ENCODE data around the gene TMEM115. TPM values are rescaled to one million over a fixed set of nuclear protein-coding genes. Genes with fewer than 3 reads are reported as not detected.

Gene TMEM115
- total RNA-seq, 1 experiment from 2014 or later: 56.6 TPM

DNA sequence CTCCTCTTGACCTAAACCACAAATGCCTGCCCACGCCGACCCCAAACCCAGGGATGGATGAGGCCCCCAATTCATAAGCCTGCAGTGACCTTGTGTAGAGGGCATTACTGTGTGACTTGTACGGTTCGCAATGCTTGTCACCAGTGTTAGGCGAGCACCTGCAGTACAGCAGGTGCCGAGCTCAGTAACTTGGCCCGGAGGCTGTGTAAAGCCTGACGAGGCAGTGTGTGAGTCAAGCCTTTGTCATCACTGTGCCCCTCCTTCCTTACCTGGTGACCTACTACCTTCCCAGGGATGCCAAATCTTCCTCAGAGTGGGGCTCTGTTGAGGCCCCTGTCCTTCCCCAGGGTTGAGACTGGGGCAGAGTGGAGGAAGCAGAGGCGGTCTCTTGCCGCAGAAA, 37.2 kb upstream of the TMEM115 start:
- POLR2A ChIA-PET (ENCODE audit: unreplicated experiment): interaction anchor here (0.6 kb wide), 1 partner anchor 1957 kb away, joined by 4 read pairs; the partner anchor contains the start of gene CCDC51
- TF ChIP-seq EZH2 (IDR thresholded peaks at IDR 0.05; ENCODE audit: low read length, unreplicated experiment) (no peak), EZH2phosphoT487 (IDR thresholded peaks at IDR 0.05; ENCODE audit: borderline replicate concordance, low read length) (no peak)
- TF ChIP-seq, protein P1, sequence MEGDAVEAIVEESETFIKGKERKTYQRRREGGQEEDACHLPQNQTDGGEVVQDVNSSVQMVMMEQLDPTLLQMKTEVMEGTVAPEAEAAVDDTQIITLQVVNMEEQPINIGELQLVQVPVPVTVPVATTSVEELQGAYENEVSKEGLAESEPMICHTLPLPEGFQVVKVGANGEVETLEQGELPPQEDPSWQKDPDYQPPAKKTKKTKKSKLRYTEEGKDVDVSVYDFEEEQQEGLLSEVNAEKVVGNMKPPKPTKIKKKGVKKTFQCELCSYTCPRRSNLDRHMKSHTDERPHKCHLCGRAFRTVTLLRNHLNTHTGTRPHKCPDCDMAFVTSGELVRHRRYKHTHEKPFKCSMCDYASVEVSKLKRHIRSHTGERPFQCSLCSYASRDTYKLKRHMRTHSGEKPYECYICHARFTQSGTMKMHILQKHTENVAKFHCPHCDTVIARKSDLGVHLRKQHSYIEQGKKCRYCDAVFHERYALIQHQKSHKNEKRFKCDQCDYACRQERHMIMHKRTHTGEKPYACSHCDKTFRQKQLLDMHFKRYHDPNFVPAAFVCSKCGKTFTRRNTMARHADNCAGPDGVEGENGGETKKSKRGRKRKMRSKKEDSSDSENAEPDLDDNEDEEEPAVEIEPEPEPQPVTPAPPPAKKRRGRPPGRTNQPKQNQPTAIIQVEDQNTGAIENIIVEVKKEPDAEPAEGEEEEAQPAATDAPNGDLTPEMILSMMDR (conservative IDR thresholded peaks at IDR 0.05; ENCODE audit: low read depth, low read length): no peak
- BruUV-seq (replicated peaks): no TSS peak
- H2AFZ ChIP-seq (ENCODE audit: low read length): no peak overlapping the region
- no peaks in the 10 kb centered on the region for H3K79me2 ChIP-seq (ENCODE audit: low read length)
- H3K27ac ChIP-seq (ENCODE audit: low read length): no peak overlapping the region
- no peak overlapping the region for H3K4me2 ChIP-seq (ENCODE audit: low read length)
- no peaks in the 10 kb centered on the region for H3K9me3 ChIP-seq (ENCODE audit: low read length)
- DNase-seq (peak; percentile 94), ATAC-seq (peak; percentile 94)
- no peak overlapping the region for H3K9ac ChIP-seq (ENCODE audit: low read length)
- no peaks in the 10 kb centered on the region for H3K27me3 ChIP-seq (ENCODE audit: low read length)
- no peak overlapping the region for H3K4me3 ChIP-seq (ENCODE audit: low read length)
- H4K20me1 ChIP-seq (ENCODE audit: low read length): no peaks in the 10 kb centered on the region
- no peaks in the 10 kb centered on the region for H3K36me3 ChIP-seq (ENCODE audit: low read depth, low read length)
- no peaks in the 10 kb centered on the region for H3K9me2 ChIP-seq (replicated peaks; ENCODE audit: low read length)
- peaks cover 11% of the 10 kb centered on the region for H3K4me1 ChIP-seq (ENCODE audit: insufficient read depth, low read length)
- intact Hi-C loops (cut with micrococcal nuclease): no loop called here
- no peaks in the 10 kb centered on the region for H3F3A ChIP-seq (ENCODE audit: low read length, unreplicated experiment)
- CTCF ChIA-PET: interaction anchor here (0.6 kb wide), 1 partner anchor 40 kb away, joined by 3 read pairs; no protein-coding TSS in a partner anchor

DNA sequence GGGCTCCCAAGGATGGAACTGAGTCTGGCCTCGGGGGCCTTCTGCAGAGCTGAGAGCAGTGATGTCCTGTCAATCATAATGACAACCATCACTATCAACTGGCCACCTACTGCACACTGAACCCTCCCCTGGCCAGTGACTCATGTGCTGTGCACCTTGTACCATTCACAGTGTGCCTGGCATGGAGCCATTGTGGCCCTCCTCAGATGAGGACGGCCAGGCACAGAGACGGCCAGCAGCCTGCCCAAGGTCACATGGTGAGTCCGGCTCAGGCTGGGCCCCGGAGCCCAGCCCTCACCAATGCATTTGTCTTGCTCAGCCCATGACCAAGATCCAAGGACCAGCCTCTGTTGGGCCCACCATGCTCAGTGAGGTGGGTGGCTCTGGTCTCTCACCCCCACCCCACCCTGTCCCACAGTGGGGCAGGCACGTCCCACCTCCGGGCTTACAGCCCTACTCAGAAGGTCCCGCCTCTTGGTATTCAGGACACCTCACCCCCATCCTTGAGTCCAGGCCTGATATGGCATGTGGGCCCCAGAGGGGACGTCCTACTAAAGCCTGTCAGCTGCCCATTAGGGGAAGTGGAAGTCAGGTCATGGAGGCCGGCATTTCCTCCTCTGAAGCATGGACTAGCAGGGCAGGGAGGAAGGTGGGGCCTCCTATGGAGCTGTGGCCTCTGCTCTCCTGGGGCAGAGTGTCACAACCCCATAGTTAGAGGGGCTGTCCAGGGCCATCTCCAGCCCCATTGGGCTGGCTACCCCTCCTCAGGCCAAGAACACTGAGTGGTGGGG, 35.9 kb upstream of the TMEM115 start:
- no peak for DNase-seq
- Histone ChIP-seq H3K9me2 (replicated peaks; ENCODE audit: low read length) (no peaks in the 10 kb centered on the region), H3K9me3 (ENCODE audit: low read length) (no peaks in the 10 kb centered on the region), H3K4me1 (ENCODE audit: insufficient read depth, low read length) (peaks cover 11% of the 10 kb centered on the region), H3K27ac (ENCODE audit: low read length) (no peak overlapping the region), H3K27me3 (ENCODE audit: low read length) (no peaks in the 10 kb centered on the region), H3K4me3 (ENCODE audit: low read length) (no peak overlapping the region), H3K4me2 (ENCODE audit: low read length) (no peak overlapping the region), H3F3A (ENCODE audit: low read length, unreplicated experiment) (no peaks in the 10 kb centered on the region), H3K36me3 (ENCODE audit: low read depth, low read length) (no peaks in the 10 kb centered on the region), H4K20me1 (ENCODE audit: low read length) (no peaks in the 10 kb centered on the region), H3K79me2 (ENCODE audit: low read length) (no peaks in the 10 kb centered on the region), H2AFZ (ENCODE audit: low read length) (no peak overlapping the region), H3K9ac (ENCODE audit: low read length) (no peak overlapping the region)
- ChIA-PET CTCF (interaction anchor here (0.6 kb wide), 1 partner anchor 123 kb away, joined by 8 read pairs; no protein-coding TSS in a partner anchor), POLR2A (ENCODE audit: unreplicated experiment) (no interaction called here)
- intact Hi-C loops (cut with micrococcal nuclease): no loop called here
- no peak for ATAC-seq
- TF ChIP-seq EZH2phosphoT487 (IDR thresholded peaks at IDR 0.05; ENCODE audit: borderline replicate concordance, low read length) (no peak), EZH2 (IDR thresholded peaks at IDR 0.05; ENCODE audit: low read length, unreplicated experiment) (no peak)
- TF ChIP-seq, protein P1 (conservative IDR thresholded peaks at IDR 0.05; ENCODE audit: low read depth, low read length): no peak
- BruUV-seq (replicated peaks): no TSS peak

DNA sequence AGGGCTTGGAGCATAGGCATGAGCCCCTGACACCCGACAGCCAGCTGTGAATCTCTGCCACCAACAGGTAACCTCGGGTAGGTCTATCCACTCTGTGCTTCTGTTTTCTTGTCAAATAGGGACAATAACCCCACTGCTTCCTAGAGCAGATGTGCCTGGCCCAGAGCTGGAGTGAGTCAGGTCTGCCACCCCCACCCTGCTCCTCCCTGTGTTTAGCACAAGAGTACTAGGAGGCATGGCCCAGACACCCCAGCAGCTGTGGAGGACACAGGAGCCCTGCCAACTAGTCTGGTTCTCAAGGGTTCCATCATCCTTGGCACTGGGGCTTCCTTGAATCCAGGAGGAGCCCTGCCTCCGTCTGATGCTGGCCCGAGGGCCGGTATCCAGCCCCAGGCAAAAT, 33.7 kb upstream of the TMEM115 start:
- H3F3A ChIP-seq (ENCODE audit: low read length, unreplicated experiment): no peaks in the 10 kb centered on the region
- H3K27me3 ChIP-seq (ENCODE audit: low read length): no peaks in the 10 kb centered on the region
- no peak for DNase-seq
- no peaks in the 10 kb centered on the region for H3K79me2 ChIP-seq (ENCODE audit: low read length)
- H4K20me1 ChIP-seq (ENCODE audit: low read length): no peaks in the 10 kb centered on the region
- H3K36me3 ChIP-seq (ENCODE audit: low read depth, low read length): no peaks in the 10 kb centered on the region
- ATAC-seq: no peak
- H3K4me1 ChIP-seq (ENCODE audit: insufficient read depth, low read length): peaks cover 11% of the 10 kb centered on the region
- H3K4me2 ChIP-seq (ENCODE audit: low read length): no peak overlapping the region
- H3K9ac ChIP-seq (ENCODE audit: low read length): no peak overlapping the region
- H3K9me3 ChIP-seq (ENCODE audit: low read length): no peaks in the 10 kb centered on the region
- H3K9me2 ChIP-seq (replicated peaks; ENCODE audit: low read length): no peaks in the 10 kb centered on the region
- H3K4me3 ChIP-seq (ENCODE audit: low read length): no peak overlapping the region
- intact Hi-C loops (cut with micrococcal nuclease): no loop called here
- POLR2A ChIA-PET (ENCODE audit: unreplicated experiment): no interaction called here
- no peak overlapping the region for H2AFZ ChIP-seq (ENCODE audit: low read length)
- no TSS peak for BruUV-seq (replicated peaks)
- no peak overlapping the region for H3K27ac ChIP-seq (ENCODE audit: low read length)
- TF ChIP-seq EZH2phosphoT487 (IDR thresholded peaks at IDR 0.05; ENCODE audit: borderline replicate concordance, low read length) (no peak), EZH2 (IDR thresholded peaks at IDR 0.05; ENCODE audit: low read length, unreplicated experiment) (no peak)
- TF ChIP-seq, protein P1 (conservative IDR thresholded peaks at IDR 0.05; ENCODE audit: low read depth, low read length): no peak
- CTCF ChIA-PET: interaction anchor here (0.6 kb wide), 1 partner anchor 27 kb away, joined by 3 read pairs; no protein-coding TSS in a partner anchor

All from PC-3 (cell line).